Lower leg skin (tissue), 3 donors: ENCODE measurements around the gene MORC3.

ENCODE experiments used
- CTCF ChIP-seq, 3 donors: fragments of 450-650 bp; IDR thresholded peaks; one replicate each; pipeline ENCODE4 v1.5.1; 2016; ENCODE audit warnings: antibody characterized with exemption in 3 of 3, mild to moderate bottlenecking in 3 of 3, moderate library complexity in 2 of 3
- POLR2A ChIP-seq, 2 donors: fragments of 450-650 bp; IDR thresholded peaks; one replicate each; pipeline ENCODE4 v1.6.1; 2016 to 2017; ENCODE audit warnings: antibody characterized with exemption in 2 of 2, mild to moderate bottlenecking in 1 of 2, moderate library complexity in 1 of 2

GRCh38 chr21:36282568-36283230 is 37.3 kb upstream of the MORC3 start:
- TF ChIP-seq CTCF (IDR thresholded peaks at IDR 0.05) (no peak), POLR2A (IDR thresholded peaks at IDR 0.05) (no peak)
